GM19023 (cell line): ENCODE results near the gene ANKS1A.
"Not testable (repeated sequence)": the region's sequence is repeated elsewhere in the genome, so short reads cannot be mapped to it uniquely, and the experiment has no call there.

Source experiments
- ATAC-seq: cut with Tn5 transposase; IDR thresholded peaks from one replicate; pipeline ENCODE4 v1.9.1; 2021; ENCODE audit warnings: mild to moderate bottlenecking, moderate library complexity; ENCODE audit not compliant: unreplicated experiment

ANKS1A gene

DNA sequence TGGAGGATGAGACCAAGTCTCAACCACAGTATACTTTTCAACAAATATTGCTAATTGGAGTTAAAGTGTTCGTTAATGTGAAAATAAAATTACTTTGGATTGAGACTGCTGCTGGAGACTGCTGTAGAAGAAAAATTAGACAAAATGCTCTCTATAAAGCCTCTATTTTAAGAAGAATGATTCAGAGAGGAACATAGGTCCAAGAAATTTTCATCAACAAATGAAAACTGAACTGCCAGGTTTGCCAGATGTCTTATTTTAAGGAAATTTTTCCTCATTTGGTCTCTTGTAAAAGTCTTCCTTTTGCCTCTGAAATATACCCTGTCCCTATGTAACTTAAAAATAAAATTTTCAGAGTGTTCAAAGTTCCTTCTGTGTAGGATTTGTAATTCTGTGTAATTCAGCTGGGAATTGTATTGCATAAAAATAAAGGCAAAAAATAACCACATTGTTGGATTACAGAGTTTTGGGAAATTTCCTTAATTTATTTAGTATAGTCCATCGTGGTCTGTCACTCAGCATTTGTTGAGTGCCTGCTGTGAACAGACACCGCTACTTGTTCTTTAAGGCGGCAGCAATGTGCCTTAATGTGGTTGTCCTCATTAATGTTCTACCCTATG, 27.4 kb downstream of the ANKS1A start:
- ATAC-seq: no peak

DNA sequence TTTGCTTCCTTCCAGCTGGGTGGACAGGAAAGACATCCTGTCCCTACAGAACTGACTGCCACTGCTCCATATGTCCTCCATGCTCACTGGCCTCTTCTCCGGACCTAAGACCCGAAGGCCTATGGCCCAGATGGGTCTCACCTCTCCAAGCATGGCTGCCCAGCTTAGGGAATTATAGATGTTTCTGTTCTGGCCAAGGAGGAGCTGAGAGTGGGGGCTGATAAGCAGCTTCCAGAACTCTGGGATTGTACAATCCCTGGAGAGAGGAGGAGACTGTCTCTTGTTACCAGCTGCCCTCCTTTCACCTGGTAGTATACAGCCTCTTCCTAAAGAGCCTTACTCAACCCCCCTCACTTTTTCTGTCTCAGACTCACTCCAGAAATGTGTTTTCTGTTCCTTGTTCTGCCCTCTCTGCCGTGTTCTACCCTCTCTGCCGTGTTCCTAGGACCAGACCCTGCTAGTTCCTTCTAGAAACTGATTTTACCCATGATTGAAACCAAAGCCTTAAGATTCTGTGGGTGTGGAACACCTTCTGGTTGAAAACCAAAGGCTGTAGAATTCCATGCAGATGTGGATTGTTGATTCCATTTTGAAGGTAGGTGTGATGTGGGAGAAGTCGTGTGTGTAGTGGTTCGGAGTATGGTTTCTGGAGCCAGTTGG, 28.7 kb downstream of the ANKS1A start:
- no peak for ATAC-seq

DNA sequence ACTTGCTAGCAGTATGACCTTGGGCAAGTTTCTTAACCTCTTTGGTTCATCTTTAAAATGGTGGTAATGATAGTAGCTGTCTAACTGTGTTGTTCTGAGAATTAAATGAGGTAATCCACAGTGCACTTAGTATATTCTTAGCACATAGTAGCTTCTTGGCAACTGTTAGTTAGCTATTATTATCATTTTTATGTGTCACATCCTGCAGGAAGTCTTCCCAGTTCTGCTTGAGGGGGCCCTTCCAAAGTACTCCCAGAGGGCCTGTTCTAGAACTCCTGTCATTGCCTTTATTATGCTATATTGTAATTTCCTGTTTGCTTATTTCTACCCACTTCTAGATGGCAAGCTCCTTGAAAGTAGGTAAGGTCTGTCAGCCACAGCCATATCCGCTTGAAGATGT, 30.6 kb downstream of the ANKS1A start:
- no peak for ATAC-seq

DNA sequence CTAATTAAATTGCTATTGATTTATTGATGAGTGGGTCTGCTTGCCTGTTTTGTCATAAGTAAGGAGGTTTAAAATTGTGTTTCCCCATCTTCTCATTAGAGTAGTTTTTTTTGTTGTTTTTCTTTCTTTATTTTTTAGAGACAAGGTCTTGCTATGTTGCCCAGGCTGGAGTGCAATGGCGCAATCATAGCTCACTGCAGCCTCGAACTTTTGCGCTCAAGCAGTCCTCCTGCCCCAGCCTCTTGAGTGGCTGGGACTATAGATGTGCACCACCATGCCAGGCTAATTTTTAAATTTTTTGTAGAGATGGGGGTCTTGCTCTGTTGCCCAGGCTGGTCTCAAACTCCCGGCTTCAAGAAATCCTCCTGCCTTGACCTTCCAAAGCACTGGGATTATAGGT, 31.0 kb downstream of the ANKS1A start:
- no peak for ATAC-seq

DNA sequence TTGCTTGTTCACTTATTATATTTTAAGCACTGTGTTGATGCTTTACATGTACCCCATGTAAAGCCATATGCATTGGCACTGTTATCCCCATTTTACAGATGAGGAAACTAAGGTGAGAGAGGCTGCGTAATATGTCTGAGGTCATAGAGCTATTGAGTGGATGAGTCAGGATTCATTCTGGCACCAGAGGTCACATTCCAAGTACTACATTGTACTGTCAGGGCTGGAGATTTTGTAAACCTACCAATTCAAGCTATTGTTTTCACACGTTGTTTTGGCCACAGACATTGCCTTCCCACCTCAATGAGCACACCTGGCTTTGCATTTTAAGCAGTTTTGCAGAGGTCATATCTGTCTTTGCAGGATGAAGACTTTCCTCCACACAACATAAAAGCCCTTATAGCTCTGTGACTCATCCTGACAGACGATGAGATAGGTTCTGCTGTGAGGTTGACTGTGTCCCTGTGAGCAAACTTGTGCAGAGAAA, 33.2 kb downstream of the ANKS1A start:
- ATAC-seq: no peak

DNA sequence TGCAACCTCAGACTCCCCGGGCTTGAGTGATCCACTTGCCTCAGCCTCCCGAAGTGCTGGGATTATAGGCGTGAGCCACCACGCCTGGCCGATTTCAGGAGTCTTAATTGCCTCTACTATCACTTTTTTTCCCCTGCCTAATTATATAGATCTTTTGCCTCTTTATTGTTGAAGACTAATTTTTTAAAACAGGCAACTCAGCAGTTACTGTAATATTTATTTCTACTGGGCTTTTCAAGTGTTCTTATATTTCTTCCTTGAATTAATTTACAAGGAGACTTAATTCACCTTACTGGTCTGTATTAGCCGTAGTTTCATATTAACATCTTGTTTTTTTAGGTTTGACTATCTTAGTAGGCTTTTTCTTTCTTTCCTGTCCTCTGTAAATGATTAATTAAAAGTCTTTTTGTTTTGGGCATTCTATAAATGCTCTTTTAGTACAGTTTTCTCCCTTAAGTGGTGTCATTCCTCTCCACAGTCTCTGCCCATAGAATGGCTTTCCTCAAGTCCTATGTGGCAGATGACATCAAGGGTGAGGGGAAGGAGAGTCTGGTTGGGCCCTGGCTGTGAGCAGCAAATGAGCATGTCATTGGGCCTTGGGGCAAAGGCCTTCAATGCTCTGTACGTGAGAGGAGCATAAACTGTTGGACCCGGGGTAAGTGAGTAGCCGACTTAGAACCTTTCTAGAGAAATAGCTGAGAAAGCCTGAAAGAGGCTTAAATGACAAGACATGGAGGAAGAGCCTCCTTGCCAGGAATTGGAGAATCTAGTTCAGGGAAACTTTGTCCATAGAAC, 36.0 kb downstream of the ANKS1A start:
- no peak for ATAC-seq

DNA sequence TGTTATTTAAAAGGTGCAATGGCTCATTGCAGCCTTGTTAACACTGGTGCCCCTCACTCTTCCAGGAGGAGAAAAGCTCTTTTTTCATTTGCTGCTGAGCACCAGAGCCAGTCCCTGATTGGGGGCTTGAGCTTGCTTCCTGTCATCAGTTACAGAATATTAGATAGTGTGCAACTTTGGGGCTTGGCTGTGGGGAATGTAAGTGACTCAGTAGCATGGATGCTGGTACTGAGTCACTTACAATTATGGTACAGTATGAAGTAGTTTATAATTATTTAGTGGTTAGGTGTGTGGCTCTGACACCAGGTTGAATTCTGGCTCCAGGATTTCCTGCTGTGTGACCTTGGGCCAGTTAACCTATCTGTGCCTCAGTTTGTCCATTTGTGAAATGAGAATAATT, 37.6 kb downstream of the ANKS1A start:
- no peak for ATAC-seq

DNA sequence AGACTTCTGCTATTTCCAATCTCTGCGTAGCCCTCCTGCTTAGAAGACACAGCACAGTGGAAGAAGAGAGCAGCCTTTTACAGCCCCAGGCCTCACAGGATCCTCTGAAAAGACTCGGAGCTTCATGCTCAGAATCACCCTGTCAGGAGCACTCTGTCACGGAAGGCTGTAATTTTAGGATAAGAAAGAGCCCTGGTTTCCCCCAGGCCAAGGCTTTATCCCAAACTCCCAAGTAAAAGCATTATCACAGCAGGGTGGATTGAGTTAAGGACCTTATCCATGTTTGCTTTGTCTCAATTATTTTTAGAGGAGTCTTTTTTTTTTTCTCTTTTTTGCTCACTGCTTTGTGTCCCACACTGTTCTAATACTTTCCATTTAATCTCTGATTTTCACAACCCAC, 39.2 kb downstream of the ANKS1A start:
- no peak for ATAC-seq

DNA sequence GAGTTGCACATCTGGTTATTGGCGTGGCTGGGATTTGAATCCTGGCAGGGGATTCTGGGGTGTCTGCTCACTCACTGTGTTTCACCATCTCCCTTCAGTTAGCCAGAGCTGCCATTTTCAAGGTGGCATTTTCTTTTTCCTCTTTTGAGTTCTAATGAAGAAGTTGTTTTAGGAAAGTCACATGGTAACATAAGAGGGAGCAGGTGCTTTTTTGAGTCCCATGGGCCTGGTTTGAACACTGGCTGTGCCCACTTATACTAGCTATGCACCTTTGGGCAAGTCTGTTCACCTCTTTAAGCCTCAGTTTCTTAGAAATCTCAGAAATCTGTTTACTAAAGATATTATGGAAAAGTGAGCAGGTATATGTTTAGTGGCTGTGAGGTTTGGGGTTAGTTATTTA, 39.6 kb downstream of the ANKS1A start:
- ATAC-seq: no peak

DNA sequence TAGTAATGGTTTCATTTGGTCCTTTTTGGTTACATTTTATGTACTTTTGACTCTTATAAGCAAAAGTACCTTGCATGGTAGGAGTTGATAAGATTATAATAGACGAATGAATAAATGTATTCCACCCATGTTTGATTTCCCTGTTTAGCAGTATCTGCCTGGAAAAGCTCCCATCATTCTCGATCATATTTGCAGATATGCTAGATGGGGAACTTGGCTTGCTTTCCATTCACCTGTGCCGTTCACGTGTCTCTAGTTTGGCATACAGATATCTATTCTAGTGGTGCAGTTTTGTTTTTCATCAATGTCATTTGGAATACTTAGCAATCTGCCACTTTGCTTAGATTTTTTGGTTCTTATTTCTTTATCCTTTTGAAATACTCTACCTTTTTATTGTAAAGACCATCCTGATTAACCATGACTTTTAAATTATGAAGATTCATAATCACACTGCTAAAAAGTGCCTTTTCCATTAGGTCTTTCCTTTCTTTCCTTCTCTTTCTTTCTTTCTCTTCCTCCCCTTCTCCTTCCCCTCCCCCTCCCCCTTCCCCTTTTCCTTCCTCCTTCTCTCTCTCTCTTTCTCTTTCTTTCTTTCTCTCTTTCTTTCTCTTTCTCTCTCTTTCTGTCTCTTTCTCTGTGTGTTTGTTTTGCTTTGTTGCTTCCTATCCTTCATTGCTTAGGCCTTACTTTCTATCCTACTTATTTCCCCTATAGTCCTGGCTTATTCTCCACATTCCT, 40.4 kb downstream of the ANKS1A start:
- no peak for ATAC-seq

DNA sequence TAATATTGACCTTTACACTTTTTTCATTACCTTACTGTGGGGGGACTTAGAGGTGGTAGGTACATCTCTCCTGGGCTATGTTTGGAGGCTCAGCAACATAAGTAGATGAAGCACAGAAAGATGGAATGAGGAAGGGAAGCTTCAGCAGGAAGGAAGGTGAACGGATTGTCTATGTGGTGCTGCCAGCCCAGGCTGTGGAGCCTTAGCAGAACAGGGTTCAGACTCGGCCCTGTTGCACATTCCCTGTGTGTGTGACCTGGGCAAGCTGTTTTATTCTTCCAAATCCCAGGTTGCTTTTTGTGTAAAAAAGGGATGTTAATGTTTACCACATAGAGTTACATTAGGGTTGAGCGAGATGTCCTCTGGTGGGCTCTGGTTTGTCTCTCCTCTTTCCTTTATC, 41.2 kb downstream of the ANKS1A start:
- ATAC-seq: no peak

DNA sequence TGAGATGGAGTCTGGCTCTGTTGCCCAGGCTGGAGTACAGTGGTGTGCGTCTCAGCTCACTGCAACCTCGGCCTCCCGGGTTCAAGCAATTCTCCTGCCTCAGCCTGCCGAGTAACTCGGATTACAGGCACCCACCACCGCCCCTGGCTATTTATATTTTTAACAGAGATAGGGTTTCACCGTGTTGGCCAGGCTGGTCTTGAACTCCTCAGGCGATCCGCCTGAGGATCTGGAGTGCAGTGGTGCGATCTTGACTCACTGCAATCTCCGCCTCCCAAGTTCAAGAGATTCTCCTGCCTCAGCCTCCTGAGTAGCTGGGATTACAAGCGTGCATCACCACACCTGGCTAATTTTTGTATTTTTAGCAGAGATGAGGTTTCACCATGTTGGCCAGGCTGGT, 43.1 kb downstream of the ANKS1A start:
- not testable (repeated sequence) for ATAC-seq

DNA sequence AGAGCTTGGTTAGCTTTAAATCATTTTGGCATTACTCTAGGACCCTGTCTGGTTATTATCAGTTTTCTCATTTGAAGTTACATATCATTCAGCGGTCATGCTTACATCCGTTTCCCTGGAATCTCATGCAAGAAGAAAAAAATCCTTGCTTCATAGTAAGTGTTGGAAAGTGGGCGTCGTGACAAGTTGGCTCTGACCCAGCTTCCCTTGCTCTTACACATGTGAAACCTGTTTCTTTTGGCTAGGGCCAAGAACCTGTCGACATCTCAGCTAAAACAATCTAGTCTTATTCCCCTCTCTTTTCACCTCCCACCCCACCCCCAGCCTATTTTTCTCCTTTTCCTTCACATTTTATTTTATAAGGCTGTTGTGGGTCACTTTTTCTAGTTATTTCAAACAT, 45.5 kb downstream of the ANKS1A start:
- ATAC-seq: no peak

DNA sequence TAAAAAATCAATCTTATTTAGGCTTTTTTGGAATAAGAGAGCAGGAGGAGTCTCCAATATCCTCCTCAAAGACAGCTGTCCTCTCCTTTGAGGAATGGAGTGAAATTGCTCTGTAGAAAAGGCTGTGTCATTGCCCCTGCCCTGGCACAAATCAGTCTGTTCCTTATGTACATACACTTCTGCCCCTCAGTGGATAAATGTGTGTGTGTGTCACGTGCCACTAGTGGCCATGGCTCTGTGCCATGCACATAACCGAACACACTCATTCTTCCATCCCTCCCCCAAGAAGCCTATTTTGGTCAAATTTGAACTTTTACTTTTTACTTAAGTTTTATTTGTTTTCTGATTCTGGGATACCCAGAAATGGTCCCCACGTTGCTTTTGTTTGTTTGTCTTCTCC, 49.2 kb downstream of the ANKS1A start:
- no peak for ATAC-seq

DNA sequence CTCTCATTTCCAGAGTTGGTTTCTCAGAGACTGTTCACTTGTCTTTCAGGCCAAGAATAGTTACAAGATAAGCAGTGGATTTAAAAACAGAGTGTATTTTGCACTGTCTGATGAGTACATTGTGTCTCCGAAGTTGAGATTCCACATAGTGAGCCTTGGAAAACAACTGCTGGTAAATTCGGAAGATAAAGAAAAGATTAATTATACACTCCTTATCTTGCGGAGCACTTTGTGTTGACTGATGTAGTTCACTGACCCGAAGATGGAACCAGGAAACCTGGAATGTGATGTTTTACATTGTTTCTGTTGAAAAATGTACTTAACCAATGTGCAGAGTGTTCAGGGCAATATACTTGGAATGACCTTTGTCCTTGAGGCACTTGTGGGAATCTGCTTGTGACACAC, 51.0 kb downstream of the ANKS1A start:
- ATAC-seq: no peak

DNA sequence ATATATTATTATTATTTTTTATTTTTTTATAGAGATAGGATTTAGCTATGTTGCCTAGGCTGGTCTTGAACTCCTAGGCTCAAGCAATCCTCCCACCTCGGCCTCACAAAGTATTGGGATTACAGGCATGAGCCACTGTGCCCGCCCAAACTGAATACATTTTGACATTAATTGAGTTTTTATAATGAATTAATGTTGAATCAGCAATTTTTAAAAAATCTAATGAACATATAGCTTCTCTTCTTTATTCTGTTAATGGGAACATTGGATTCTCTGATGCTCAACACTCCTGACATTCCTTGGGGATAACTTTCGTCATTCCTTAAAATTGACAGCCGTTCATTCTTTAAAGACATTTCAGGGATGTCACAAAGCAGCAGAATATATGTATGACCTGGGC, 52.4 kb downstream of the ANKS1A start:
- no peak for ATAC-seq

DNA sequence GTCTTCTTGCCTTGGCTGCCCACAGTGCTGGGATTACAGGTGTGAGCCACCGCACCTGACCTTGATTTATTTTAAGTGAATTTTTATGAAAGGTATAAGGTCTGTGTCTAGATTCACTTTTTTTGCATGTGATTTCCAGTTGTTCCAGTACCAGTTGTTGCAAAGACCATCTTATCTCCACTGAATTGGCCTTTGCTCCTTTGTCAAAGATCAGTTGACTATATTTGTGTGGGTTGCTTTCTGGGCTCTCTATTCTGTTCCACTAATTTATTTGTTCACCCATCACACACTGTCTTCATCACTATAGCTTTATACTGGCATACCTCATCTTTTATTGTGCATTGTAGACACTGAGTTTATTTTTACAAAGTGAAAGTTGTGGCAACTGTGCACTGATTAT, 56.3 kb downstream of the ANKS1A start:
- ATAC-seq: no peak

DNA sequence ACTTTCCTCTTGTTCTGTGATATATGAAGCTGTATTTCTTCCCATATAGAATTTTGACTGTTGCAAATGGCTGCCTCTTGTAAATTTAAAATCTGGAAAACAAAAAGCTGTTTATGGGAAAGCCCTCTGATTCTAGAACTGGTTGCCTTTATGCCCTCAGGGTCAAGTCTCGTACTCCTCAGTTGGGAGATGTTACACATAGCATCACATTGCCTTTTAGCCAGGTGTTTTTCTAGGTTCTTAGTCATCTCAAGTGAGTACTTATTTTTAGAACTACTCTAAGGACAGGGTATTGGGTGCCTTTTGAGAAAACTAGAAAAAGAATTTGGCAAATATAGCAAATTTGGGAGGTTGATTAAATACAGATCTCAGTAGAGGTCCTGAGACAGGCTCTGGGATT, 58.5 kb downstream of the ANKS1A start:
- ATAC-seq: no peak

DNA sequence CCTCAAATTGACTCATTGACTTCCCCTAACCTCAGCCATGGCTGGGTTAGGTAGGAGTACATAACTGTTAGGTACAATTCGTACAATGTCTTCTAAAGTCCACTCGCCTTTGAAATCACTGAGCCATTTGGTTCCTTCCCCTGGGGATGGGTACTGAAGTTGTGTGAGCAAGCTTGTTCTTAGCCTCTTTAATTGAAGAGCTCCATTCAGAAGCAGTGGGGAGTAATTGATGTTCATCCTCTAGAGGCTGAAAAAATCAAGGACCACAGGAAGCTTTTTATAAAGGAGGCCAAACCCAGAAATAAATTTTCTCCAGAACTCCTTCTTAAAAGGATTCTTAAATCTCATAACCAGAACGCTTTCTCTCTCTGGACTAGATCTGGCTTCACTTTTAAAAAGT, 60.6 kb downstream of the ANKS1A start:
- ATAC-seq: no peak

DNA sequence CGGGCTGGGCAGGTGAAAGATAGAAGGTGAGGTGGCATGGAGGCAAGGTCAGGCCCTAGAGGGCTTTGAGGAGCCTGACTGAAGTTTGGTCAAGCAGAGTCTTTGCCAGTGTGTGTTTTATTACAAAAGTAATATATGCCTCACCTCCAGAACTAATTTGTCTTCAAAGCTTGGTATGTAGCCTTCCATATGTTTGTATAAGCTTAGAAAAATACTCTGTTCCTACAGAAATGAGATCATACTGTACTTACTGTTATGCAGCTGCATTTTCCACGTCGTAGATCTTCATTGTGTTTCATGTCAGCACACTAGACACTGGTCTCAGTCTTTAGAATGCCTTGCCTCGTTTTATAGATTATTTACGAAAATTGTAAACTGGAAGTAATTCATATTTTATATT, 61.8 kb downstream of the ANKS1A start:
- no peak for ATAC-seq

DNA sequence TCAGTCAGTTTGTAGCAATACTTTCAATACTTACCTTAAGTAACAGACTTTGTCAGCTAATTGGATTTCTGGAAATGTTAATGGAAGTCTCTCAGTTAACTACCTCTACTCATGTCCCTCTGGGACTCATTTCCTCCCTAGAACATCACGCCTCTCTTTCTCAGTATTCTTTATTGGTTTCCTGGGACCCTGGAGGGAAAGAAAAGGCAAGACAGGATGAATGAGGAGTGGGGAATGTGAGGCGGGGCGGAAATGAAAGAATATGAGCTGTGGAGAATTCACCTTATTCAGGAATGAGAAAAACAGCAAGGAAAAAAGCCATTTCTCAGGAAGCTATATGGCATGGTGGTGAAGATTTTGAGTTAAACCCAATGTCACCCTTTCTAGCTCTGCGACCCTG, 62.7 kb downstream of the ANKS1A start:
- no peak for ATAC-seq
